GM12892 (cell line): ENCODE data around the gene PALM2AKAP2.

Experiments used
- POLR2A ChIP-seq: IDR thresholded peaks from 2 replicates; pipeline ENCODE4 v1.6.1; 2011; ENCODE audit warnings: low read depth, low read length, control low read depth
- POLR2AphosphoS5 ChIP-seq: IDR thresholded peaks from 2 replicates; pipeline ENCODE4 v1.6.1; 2011; ENCODE audit warnings: low read depth, low read length, control low read depth
- TAF1 ChIP-seq: IDR thresholded peaks from 2 replicates; pipeline ENCODE4 v1.6.1; 2011; ENCODE audit warnings: low read depth, mild to moderate bottlenecking, control low read depth, low read length, borderline replicate concordance

DNA sequence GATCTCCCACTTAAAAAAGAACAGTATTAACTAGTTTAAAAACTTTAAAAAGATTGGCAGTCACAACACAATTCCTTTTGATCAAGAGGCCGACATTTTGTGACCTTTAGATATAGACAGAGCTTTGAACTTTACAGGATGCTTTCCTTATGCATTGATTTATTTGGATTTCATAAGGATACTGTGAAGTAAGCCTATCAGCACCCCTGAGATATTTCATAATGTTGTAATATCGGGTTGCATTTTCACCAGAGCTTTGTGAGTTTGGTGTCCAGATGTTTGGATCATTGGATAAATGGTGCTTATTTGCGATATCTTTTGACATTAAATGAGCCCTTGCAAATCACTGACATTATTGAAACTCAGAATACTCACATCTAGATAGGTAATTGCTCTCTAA lies 7.7 kb downstream of the PALM2AKAP2 start:
- TF ChIP-seq TAF1 (no peak), POLR2A (no peak), POLR2AphosphoS5 (no peak)
